K562 (cell line): ENCODE results near the gene ADNP. TPM values are rescaled to one million over a fixed set of nuclear protein-coding genes. Genes with fewer than 3 reads are reported as not detected.

ENCODE experiments used
- GATAD2B ChIP-seq: fragments of 450-650 bp; IDR thresholded peaks from 2 replicates; pipeline ENCODE4 v1.6.1; 2017; ENCODE audit warnings: mild to moderate bottlenecking, borderline replicate concordance
- JUND ChIP-seq, 2 experiments: IDR thresholded peaks; 2 replicates in 1 of 2; 3 replicates in 1 of 2; pipeline ENCODE4 v1.6.1; 2011; ENCODE audit warnings: borderline replicate concordance in 2 of 2, low read depth in 2 of 2, low read length in 2 of 2, improper control_type of control experiment in 1 of 2, missing biosample characterization in 1 of 2, missing genetic modification characterization in 1 of 2, missing genetic modification reagents in 1 of 2
- ZNF175 ChIP-seq: fragments of 200-800 bp; sonication (Bioruptor generic); IDR thresholded peaks from 2 replicates; pipeline ENCODE4 v1.6.1; 2016; ENCODE audit warnings: low read depth, mild to moderate bottlenecking, missing genetic modification characterization, missing compliant biosample characterization
- ZNF589 ChIP-seq: fragments of 200-800 bp; sonication (Bioruptor generic); IDR thresholded peaks from 2 replicates; pipeline ENCODE4 v1.6.1; 2016; ENCODE audit warnings: low read depth, missing genetic modification characterization, missing compliant biosample characterization
- polyA plus RNA-seq, 8 experiments: library from polyadenylated mRNA; depleted of rRNA in 4 of 8; stranded (reverse) in 5 of 8; unstranded in 3 of 8; fragments of >200 nt; fragmentation: Nextera tagmentation in 2 of 8; fragmentation: Illumina TruSeq in 1 of 8; extraction: Ambion mirVana in 2 of 8; extraction: Trizol in 1 of 8; gene quantifications; 2 replicates each; pipeline versions ENCODE4 v1.2.1 to v1.2.3, GENCODE V29; 2011 to 2014; ENCODE audit warnings: inconsistent platforms in 1 of 8, missing spikeins in 1 of 8
- total RNA-seq, 7 experiments: library from RNA; depleted of rRNA in 6 of 7; stranded (reverse); fragments of >200 nt in 6 of 7; fragmentation: Illumina TruSeq in 2 of 7; extraction: Trizol in 2 of 7; gene quantifications; 2 replicates each; pipeline versions ENCODE4 v1.2.1 to v1.2.3, GENCODE V29; 2011 to 2021; ENCODE audit warnings: low replicate concordance in 1 of 7
- TF ChIP-seq, protein P1 (sequence below): sonication (generic); formaldehyde crosslinking; IDR thresholded peaks from 2 replicates; pipeline ENCODE4 v1.9.0; 2022; ENCODE audit warnings: mild to moderate bottlenecking, missing genetic modification reagents
- TF ChIP-seq, protein P2 (sequence below), 2 experiments: IDR thresholded peaks in 1 of 2; conservative IDR thresholded peaks in 1 of 2; 2 replicates each; pipeline ENCODE4 v1.6.1; 2016; ENCODE audit warnings: low read depth in 2 of 2, mild to moderate bottlenecking in 1 of 2, missing compliant biosample characterization in 1 of 2, missing genetic modification characterization in 1 of 2, moderate library complexity in 1 of 2
- TF ChIP-seq, protein P3 (sequence below): fragments of 450-650 bp; IDR thresholded peaks from 2 replicates; pipeline ENCODE4 v1.6.1; 2016; ENCODE audit warnings: low read depth
- TF ChIP-seq, protein P4 (sequence below): fragments of 250-450 bp; sonication (Bioruptor Pico); IDR thresholded peaks from 2 replicates; pipeline ENCODE4 v1.4.0; 2020; ENCODE audit warnings: mild to moderate bottlenecking, moderate library complexity, borderline replicate concordance

ADNP gene
- total and polyA plus RNA-seq, 9 of the 15 experiments (the other 6 are each of a cell fraction or from before 2014, with no cell fraction given): 17.8 to 59.9 (median 25.3) TPM

DNA sequence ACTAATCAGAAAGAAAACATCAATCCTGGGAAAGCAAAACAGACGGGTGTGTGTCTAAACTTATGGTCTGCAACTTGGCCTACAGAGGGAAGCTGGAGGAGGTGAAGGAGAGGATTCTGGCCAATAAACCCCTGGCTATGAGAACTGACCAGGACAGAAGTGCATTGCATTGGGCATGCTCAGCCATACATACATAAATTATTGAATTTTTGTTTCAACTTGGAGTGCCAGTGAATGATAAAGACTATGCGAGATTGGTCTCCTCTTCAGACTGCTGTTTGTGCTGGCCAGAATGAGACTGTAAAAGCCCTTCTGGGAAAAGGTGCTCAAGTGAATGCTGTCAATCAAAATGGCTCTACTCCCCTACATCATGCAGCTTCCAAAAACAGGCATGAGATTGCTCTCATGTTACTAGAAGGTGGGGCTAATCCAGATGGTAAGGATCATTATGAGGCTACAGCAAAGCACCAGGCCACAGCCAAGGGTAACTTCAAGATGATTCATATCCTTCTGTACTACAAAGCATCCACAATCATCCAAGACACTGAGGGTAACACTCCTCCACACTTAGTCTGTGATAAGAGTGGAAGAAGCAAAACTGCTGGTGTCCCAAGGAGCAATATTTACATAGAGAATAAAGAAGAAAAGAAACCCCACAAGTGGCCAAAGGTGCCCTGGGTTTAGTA, 17.4 kb downstream of the ADNP start (continued):
- TF ChIP-seq, protein P1, sequence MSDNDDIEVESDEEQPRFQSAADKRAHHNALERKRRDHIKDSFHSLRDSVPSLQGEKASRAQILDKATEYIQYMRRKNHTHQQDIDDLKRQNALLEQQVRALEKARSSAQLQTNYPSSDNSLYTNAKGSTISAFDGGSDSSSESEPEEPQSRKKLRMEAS (CRISPR knock-in tag): no peak
- TF ChIP-seq ZNF175 (CRISPR knock-in tag) (peak; percentile 73), GATAD2B (no peak), JUND (IDR thresholded peaks at IDR 0.05; ENCODE audit: borderline replicate concordance, low read depth, low read length) (peak; percentile 62; the same call in 1 of the 2 replicates), JUND (tag; IDR thresholded peaks at IDR 0.05; ENCODE audit: borderline replicate concordance, low read depth, low read length) (peak; percentile 39; the same call in 1 of the 3 replicates), ZNF589 (CRISPR knock-in tag) (no peak)
- TF ChIP-seq, protein P2, sequence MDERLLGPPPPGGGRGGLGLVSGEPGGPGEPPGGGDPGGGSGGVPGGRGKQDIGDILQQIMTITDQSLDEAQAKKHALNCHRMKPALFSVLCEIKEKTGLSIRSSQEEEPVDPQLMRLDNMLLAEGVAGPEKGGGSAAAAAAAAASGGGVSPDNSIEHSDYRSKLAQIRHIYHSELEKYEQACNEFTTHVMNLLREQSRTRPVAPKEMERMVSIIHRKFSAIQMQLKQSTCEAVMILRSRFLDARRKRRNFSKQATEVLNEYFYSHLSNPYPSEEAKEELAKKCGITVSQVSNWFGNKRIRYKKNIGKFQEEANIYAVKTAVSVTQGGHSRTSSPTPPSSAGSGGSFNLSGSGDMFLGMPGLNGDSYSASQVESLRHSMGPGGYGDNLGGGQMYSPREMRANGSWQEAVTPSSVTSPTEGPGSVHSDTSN (CRISPR knock-in tag; IDR thresholded peaks at IDR 0.05; ENCODE audit: low read depth): no peak
- TF ChIP-seq, protein P2 (tag; conservative IDR thresholded peaks at IDR 0.05; ENCODE audit: low read depth): peak; percentile 81
- TF ChIP-seq, protein P3, sequence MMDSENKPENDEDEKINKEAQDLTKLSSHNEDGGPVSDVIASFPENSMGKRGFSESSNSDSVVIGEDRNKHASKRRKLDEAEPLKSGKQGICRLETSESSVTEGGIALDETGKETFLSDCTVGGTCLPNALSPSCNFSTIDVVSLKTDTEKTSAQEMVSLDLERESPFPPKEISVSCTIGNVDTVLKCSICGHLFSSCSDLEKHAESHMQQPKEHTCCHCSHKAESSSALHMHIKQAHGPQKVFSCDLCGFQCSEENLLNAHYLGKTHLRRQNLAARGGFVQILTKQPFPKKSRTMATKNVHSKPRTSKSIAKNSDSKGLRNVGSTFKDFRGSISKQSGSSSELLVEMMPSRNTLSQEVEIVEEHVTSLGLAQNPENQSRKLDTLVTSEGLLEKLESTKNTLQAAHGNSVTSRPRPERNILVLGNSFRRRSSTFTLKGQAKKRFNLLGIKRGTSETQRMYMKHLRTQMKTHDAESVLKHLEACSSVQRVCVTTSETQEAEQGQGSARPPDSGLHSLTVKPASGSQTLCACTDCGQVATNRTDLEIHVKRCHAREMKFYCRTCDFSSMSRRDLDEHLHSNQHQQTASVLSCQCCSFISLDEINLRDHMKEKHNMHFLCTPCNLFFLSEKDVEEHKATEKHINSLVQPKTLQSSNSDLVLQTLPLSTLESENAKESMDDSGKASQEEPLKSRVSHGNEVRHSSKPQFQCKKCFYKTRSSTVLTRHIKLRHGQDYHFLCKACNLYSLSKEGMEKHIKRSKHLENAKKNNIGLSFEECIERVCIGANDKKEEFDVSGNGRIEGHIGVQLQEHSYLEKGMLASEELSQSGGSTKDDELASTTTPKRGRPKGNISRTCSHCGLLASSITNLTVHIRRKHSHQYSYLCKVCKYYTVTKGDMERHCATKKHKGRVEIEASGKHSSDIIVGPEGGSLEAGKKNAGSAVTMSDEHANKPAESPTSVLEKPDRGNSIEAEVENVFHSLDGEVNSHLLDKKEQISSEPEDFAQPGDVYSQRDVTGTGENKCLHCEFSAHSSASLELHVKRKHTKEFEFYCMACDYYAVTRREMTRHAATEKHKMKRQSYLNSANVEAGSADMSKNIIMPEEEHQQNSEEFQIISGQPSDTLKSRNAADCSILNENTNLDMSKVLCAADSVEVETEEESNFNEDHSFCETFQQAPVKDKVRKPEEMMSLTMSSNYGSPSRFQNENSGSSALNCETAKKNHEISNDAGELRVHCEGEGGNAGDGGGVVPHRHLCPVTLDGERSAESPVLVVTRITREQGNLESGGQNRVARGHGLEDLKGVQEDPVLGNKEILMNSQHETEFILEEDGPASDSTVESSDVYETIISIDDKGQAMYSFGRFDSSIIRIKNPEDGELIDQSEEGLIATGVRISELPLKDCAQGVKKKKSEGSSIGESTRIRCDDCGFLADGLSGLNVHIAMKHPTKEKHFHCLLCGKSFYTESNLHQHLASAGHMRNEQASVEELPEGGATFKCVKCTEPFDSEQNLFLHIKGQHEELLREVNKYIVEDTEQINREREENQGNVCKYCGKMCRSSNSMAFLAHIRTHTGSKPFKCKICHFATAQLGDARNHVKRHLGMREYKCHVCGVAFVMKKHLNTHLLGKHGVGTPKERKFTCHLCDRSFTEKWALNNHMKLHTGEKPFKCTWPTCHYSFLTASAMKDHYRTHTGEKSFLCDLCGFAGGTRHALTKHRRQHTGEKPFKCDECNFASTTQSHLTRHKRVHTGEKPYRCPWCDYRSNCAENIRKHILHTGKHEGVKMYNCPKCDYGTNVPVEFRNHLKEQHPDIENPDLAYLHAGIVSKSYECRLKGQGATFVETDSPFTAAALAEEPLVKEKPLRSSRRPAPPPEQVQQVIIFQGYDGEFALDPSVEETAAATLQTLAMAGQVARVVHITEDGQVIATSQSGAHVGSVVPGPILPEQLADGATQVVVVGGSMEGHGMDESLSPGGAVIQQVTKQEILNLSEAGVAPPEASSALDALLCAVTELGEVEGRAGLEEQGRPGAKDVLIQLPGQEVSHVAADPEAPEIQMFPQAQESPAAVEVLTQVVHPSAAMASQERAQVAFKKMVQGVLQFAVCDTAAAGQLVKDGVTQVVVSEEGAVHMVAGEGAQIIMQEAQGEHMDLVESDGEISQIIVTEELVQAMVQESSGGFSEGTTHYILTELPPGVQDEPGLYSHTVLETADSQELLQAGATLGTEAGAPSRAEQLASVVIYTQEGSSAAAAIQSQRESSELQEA: no peak
- TF ChIP-seq, protein P4, sequence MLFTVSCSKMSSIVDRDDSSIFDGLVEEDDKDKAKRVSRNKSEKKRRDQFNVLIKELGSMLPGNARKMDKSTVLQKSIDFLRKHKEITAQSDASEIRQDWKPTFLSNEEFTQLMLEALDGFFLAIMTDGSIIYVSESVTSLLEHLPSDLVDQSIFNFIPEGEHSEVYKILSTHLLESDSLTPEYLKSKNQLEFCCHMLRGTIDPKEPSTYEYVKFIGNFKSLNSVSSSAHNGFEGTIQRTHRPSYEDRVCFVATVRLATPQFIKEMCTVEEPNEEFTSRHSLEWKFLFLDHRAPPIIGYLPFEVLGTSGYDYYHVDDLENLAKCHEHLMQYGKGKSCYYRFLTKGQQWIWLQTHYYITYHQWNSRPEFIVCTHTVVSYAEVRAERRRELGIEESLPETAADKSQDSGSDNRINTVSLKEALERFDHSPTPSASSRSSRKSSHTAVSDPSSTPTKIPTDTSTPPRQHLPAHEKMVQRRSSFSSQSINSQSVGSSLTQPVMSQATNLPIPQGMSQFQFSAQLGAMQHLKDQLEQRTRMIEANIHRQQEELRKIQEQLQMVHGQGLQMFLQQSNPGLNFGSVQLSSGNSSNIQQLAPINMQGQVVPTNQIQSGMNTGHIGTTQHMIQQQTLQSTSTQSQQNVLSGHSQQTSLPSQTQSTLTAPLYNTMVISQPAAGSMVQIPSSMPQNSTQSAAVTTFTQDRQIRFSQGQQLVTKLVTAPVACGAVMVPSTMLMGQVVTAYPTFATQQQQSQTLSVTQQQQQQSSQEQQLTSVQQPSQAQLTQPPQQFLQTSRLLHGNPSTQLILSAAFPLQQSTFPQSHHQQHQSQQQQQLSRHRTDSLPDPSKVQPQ (CRISPR knock-in tag): no peak
